H4 (cell line): ENCODE results near the gene SPNS3. TPM values are rescaled to one million over a fixed set of nuclear protein-coding genes. Genes with fewer than 3 reads are reported as not detected.
A peak's percentile ranks its signal among the peaks of the same experiment; 100 is the strongest.

Source experiments
- DNase-seq: peaks from one replicate; pipeline ENCODE4 v3.0.0-alpha.2; 2015; ENCODE audit warnings: low spot score
- total RNA-seq: library from RNA; depleted of rRNA; stranded (reverse); fragments of >200 nt; shearing (Covaris generic); gene quantifications from 2 replicates; pipeline ENCODE4 v1.2.3, GENCODE V29; 2014

Gene SPNS3
- total RNA-seq, 1 experiment from 2014 or later, result 0.04 TPM

GRCh38 chr17:4427505-4427904 is 6.2 kb upstream of the SPNS3 start:
- DNase-seq, result no peak

- DNase-seq, result no peak
Observed at GRCh38 chr17:4436381-4436780, 2.6 kb downstream of the SPNS3 start.

- no peak for DNase-seq
Observed at GRCh38 chr17:4436846-4437245, 3.1 kb downstream of the SPNS3 start.

- no peak for DNase-seq
Observed at GRCh38 chr17:4438162-4438944, 4.6 kb downstream of the SPNS3 start.

GRCh38 chr17:4440021-4440420 is 6.3 kb downstream of the SPNS3 start:
- DNase-seq, result no peak

GRCh38 chr17:4440690-4441686 is 7.2 kb downstream of the SPNS3 start:
- DNase-seq, result no peak

GRCh38 chr17:4442582-4442981 is 8.8 kb downstream of the SPNS3 start:
- DNase-seq, result no peak

- no peak for DNase-seq
Observed at GRCh38 chr17:4443476-4443875, 9.7 kb downstream of the SPNS3 start.

- DNase-seq, result peak; percentile 73
Observed at GRCh38 chr17:4444782-4445473, 11.2 kb downstream of the SPNS3 start.

- DNase-seq, result no peak
Observed at GRCh38 chr17:4445731-4446130, 12.0 kb downstream of the SPNS3 start.

GRCh38 chr17:4446326-4447071 is 12.8 kb downstream of the SPNS3 start:
- DNase-seq, result no peak

- no peak for DNase-seq
Observed at GRCh38 chr17:4448197-4448980, 14.6 kb downstream of the SPNS3 start.

GRCh38 chr17:4449736-4450135 is 16.0 kb downstream of the SPNS3 start:
- no peak for DNase-seq

GRCh38 chr17:4450710-4451316 is 17.1 kb downstream of the SPNS3 start:
- no peak for DNase-seq

GRCh38 chr17:4453812-4454591 is 20.3 kb downstream of the SPNS3 start:
- DNase-seq, result no peak

GRCh38 chr17:4460661-4461060 is 26.9 kb downstream of the SPNS3 start:
- DNase-seq, result no peak

GRCh38 chr17:4463818-4464476 is 30.2 kb downstream of the SPNS3 start:
- DNase-seq, result no peak

GRCh38 chr17:4465786-4466185 is 32.0 kb downstream of the SPNS3 start:
- no peak for DNase-seq

- no peak for DNase-seq
Observed at GRCh38 chr17:4467287-4467686, 33.5 kb downstream of the SPNS3 start.
